ENCODE data around the gene SZT2. TPM values are rescaled to one million over a fixed set of nuclear protein-coding genes. Genes with fewer than 3 reads are reported as not detected.

The SZT2 gene
- total and polyA plus RNA-seq, 2 of the 13 experiments (the other 11 are each of a cell fraction or from before 2014, with no cell fraction given) = 8.0 to 8.8 TPM

- TF ChIP-seq RERE (CRISPR knock-in tag; IDR thresholded peaks at IDR 0.05; ENCODE audit: low read depth) (0 out of 2 replicates have a peak, but pooled peaks have one; percentile 42), RFX1 (IDR thresholded peaks at IDR 0.05) (no peak), NFE2L1 (CRISPR knock-in tag; IDR thresholded peaks at IDR 0.05; ENCODE audit: borderline replicate concordance) (no peak), HINFP (CRISPR knock-in tag; IDR thresholded peaks at IDR 0.05; ENCODE audit: low read depth) (no peak), ZNF205 (CRISPR knock-in tag; IDR thresholded peaks at IDR 0.05) (no peak; the same call in 1 of the 2 replicates), TBX2 (CRISPR knock-in tag; IDR thresholded peaks at IDR 0.05; ENCODE audit: borderline replicate concordance) (peak; percentile 81), EHMT2 (IDR thresholded peaks at IDR 0.05; ENCODE audit: borderline replicate concordance, low read depth, low read length) (no peak), ARID3A (IDR thresholded peaks at IDR 0.05; ENCODE audit: low read depth, low read length) (no peak), HDAC2 (CRISPR knock-in tag; IDR thresholded peaks at IDR 0.05) (peak; percentile 67; the same call in 1 of the 2 replicates), FOXC1 (CRISPR knock-in tag; IDR thresholded peaks at IDR 0.05; ENCODE audit: borderline replicate concordance) (peak; percentile 88; the same call in 1 of the 2 replicates), CSRNP1 (CRISPR knock-in tag; IDR thresholded peaks at IDR 0.05) (peak; percentile 93), NR2F2 (IDR thresholded peaks at IDR 0.05; ENCODE audit: borderline replicate concordance, low read depth) (peak; percentile 74), RNF219 (CRISPR knock-in tag; IDR thresholded peaks at IDR 0.05) (no peak), ZNF234 (CRISPR knock-in tag; conservative IDR thresholded peaks at IDR 0.05) (no peak)
Observed at GRCh38 chr1:43389326-43390313, at the start of gene SZT2, which contains the start of gene MED8 (continued).
